ENCODE results near the gene LSM14B.

DNA sequence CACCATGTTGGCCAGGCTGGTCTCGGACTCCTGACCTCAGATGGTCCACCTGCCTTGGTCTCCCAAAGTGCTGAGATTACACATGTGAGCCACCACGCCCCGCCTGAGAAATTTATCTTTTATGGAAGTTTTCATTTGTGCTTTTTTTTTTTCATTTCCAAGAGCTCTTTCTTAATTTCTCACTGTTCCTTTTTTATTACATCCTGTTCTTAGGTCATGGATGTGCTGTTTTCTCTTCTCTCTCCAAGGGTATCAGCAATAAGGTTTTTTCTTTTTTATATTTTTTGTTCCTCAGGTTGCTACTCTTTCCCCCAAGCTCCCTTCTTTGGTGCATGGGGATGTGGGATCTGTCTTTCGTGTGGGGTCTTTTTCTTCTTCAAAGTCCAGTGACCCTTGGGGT, 21.2 kb upstream of the LSM14B start:
- TF ChIP-seq, protein P1, sequence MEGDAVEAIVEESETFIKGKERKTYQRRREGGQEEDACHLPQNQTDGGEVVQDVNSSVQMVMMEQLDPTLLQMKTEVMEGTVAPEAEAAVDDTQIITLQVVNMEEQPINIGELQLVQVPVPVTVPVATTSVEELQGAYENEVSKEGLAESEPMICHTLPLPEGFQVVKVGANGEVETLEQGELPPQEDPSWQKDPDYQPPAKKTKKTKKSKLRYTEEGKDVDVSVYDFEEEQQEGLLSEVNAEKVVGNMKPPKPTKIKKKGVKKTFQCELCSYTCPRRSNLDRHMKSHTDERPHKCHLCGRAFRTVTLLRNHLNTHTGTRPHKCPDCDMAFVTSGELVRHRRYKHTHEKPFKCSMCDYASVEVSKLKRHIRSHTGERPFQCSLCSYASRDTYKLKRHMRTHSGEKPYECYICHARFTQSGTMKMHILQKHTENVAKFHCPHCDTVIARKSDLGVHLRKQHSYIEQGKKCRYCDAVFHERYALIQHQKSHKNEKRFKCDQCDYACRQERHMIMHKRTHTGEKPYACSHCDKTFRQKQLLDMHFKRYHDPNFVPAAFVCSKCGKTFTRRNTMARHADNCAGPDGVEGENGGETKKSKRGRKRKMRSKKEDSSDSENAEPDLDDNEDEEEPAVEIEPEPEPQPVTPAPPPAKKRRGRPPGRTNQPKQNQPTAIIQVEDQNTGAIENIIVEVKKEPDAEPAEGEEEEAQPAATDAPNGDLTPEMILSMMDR (IDR thresholded peaks at IDR 0.05; ENCODE audit: poor library complexity): no peak
- TF ChIP-seq EZH2phosphoT487 (IDR thresholded peaks at IDR 0.05; ENCODE audit: low read depth, severe bottlenecking, unreplicated experiment): no peak

Data from hepatocyte (in vitro differentiated cells).